ENCODE data around the gene UNC5B. TPM values are rescaled to one million over a fixed set of nuclear protein-coding genes. Genes with fewer than 3 reads are reported as not detected.
A peak's percentile ranks its signal among the peaks of the same experiment; 100 is the strongest.

The UNC5B gene
- total RNA-seq, 2 experiments from 2014 or later = 0.07 TPM

GRCh38 chr10:71241830-71242621 lies 29.7 kb downstream of the UNC5B start:
- Mint-ChIP-seq H3K9me3 (no peaks in the 10 kb centered on the region), H3K27ac (no peak overlapping the region), H3K4me3 (no peak overlapping the region), H3K4me1 (ENCODE audit: low read depth) (no peaks in the 10 kb centered on the region), H3K27me3 (no peaks in the 10 kb centered on the region), H3K36me3 (ENCODE audit: low read depth) (no peaks in the 10 kb centered on the region)
- intact Hi-C loops (cut with micrococcal nuclease) = no loop called here
- ATAC-seq = no peak
- CTCF ChIA-PET = no interaction called here
- POLR2A ChIA-PET = no interaction called here
- DNase-seq = no peak
- TF ChIP-seq, protein P1, sequence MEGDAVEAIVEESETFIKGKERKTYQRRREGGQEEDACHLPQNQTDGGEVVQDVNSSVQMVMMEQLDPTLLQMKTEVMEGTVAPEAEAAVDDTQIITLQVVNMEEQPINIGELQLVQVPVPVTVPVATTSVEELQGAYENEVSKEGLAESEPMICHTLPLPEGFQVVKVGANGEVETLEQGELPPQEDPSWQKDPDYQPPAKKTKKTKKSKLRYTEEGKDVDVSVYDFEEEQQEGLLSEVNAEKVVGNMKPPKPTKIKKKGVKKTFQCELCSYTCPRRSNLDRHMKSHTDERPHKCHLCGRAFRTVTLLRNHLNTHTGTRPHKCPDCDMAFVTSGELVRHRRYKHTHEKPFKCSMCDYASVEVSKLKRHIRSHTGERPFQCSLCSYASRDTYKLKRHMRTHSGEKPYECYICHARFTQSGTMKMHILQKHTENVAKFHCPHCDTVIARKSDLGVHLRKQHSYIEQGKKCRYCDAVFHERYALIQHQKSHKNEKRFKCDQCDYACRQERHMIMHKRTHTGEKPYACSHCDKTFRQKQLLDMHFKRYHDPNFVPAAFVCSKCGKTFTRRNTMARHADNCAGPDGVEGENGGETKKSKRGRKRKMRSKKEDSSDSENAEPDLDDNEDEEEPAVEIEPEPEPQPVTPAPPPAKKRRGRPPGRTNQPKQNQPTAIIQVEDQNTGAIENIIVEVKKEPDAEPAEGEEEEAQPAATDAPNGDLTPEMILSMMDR (IDR thresholded peaks at IDR 0.05) = no peak

GRCh38 chr10:71242622-71243009 lies 30.2 kb downstream of the UNC5B start:
- no peaks in the 10 kb centered on the region for H3K27me3 Mint-ChIP-seq
- H3K9me3 Mint-ChIP-seq = no peaks in the 10 kb centered on the region
- H3K36me3 Mint-ChIP-seq (ENCODE audit: low read depth) = no peaks in the 10 kb centered on the region
- H3K4me1 Mint-ChIP-seq (ENCODE audit: low read depth) = no peaks in the 10 kb centered on the region
- no peak overlapping the region for H3K27ac Mint-ChIP-seq
- no peak for DNase-seq
- TF ChIP-seq, protein P1 (IDR thresholded peaks at IDR 0.05) = no peak
- intact Hi-C loops (cut with micrococcal nuclease) = no loop called here
- no peak overlapping the region for H3K4me3 Mint-ChIP-seq
- ChIA-PET CTCF (no interaction called here), POLR2A (no interaction called here)
- no peak for ATAC-seq

DNA sequence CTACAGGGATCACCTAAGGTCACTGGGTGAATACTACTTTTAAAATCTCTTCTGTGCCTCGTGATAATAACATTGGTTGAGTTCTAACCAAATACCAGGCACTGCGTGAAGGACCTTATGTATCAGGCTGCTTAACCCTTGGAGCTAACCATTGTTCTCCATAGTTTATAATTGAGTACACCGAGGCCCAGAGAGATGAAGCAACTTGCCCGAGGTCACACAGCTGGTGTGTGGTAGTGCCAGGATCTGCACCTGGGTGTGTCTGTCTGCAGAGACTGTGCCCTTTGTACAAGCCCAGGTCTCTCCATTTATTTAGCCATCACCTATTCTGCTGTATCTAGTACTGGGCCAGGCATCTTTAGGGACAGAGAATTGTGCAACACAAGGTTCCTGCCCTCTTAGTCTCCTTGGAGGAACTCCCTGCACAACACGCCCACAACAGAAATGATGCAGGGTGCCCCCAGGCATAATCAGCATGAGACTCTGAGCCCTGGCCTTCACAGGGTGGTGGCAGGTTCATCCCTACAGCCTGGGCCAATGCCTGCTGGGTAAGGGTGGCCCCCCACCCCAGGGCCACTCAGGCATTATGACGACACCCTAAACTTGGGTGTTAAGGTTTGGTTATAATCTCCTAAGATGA lies 31.5 kb downstream of the UNC5B start:
- no peak for ATAC-seq
- intact Hi-C loops (cut with micrococcal nuclease) = no loop called here
- no peaks in the 10 kb centered on the region for H3K9me3 Mint-ChIP-seq

GRCh38 chr10:71244431-71245419 lies 32.4 kb downstream of the UNC5B start:
- no peaks in the 10 kb centered on the region for H3K27me3 Mint-ChIP-seq
- no peak overlapping the region for H3K27ac Mint-ChIP-seq
- ATAC-seq = peak; percentile 20
- TF ChIP-seq, protein P1 (IDR thresholded peaks at IDR 0.05) = no peak
- ChIA-PET CTCF (interaction anchor here (1.3 to 2.2 kb wide), 2 partner anchors 25 to 39 kb away, joined by 4 to 5 read pairs; no protein-coding TSS in a partner anchor), POLR2A (interaction anchor here (1.2 kb wide), 1 partner anchor 10 kb away, joined by 3 read pairs; no protein-coding TSS in a partner anchor)
- peak; percentile 5 for DNase-seq
- intact Hi-C loops (cut with micrococcal nuclease) = no loop called here
- H3K4me1 Mint-ChIP-seq (ENCODE audit: low read depth) = no peaks in the 10 kb centered on the region
- H3K36me3 Mint-ChIP-seq (ENCODE audit: low read depth) = no peaks in the 10 kb centered on the region
- H3K4me3 Mint-ChIP-seq = no peak overlapping the region
- H3K9me3 Mint-ChIP-seq = no peaks in the 10 kb centered on the region

More for the DNA sequence above, 31.5 kb downstream of the UNC5B start:
- Mint-ChIP-seq H3K4me3 (no peak overlapping the region), H3K27me3 (no peaks in the 10 kb centered on the region), H3K36me3 (ENCODE audit: low read depth) (no peaks in the 10 kb centered on the region), H3K4me1 (ENCODE audit: low read depth) (no peaks in the 10 kb centered on the region), H3K27ac (no peak overlapping the region)
- POLR2A ChIA-PET = no interaction called here
- CTCF ChIA-PET = interaction anchor here (2.2 kb wide), 1 partner anchor 40 kb away, joined by 5 read pairs; no protein-coding TSS in a partner anchor
- TF ChIP-seq, protein P1 (IDR thresholded peaks at IDR 0.05) = no peak
- no peak for DNase-seq
